Stimulated activated CD4-positive, alpha-beta T cell treated with anti-CD3 and anti-CD28 coated beads, Interleukin-1b, Interleukin-23, amount 100 ng/mL, for 24 hours (primary cell): ENCODE results near the gene ORC2.
"Not testable (repeated sequence)": the region's sequence is repeated elsewhere in the genome, so short reads cannot be mapped to it uniquely, and the experiment has no call there.

ENCODE experiments used
- DNase-seq, 4 experiments: peaks; one replicate each; pipeline ENCODE4 v3.0.0-alpha.2; 2020; ENCODE audit warnings: low read depth in 4 of 4, low spot score in 1 of 4

The ORC2 gene

DNA sequence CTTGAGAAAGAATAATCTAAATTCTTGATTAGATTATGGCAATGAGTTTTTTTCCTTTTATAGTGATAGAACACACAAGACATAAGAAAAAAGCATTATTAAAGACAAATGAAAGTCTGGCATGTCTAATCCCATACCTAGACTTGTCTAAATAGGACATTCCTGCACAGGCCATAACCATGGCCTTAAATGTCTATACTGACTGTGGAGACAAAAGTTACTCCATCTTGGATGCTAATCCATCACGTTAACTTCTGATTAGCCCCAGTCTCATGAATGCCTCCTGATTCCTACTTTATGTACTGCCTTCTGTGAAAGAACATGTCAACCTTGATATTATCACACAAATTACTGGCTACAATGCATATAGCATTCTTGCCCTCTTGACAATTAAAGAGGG, 23.6 kb downstream of the ORC2 start:
- DNase-seq, result no peak

DNA sequence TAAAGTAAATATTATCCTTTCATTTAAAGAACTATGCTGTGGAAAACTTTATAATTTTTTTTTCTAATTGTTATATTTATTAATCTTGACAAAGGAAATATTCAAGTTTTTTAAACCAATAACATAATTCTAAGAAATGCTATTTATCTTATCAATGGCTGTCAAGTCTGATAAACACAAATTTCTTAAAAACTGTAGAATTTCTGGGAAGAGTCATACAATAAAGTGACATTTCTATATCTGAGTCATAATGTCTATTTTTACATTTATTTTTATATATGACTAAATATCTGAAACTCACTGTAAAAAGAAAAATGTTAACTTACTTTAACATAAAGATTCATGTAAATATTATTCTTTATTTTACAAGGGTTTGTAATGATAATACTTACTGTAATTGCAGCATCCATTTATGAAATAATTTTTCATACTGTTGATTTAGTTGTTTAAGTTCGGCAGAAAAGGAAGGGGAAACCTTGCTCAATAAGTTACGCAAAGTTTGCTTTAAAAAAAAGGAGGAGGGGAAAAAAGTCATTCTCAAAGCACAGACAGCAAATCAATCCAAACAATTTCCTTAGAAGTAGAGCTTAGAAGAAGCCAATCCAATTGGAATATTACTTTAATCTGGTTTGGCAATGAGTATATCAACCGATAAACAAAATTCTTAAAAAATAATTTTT, 32.4 kb downstream of the ORC2 start:
- DNase-seq, result no peak

DNA sequence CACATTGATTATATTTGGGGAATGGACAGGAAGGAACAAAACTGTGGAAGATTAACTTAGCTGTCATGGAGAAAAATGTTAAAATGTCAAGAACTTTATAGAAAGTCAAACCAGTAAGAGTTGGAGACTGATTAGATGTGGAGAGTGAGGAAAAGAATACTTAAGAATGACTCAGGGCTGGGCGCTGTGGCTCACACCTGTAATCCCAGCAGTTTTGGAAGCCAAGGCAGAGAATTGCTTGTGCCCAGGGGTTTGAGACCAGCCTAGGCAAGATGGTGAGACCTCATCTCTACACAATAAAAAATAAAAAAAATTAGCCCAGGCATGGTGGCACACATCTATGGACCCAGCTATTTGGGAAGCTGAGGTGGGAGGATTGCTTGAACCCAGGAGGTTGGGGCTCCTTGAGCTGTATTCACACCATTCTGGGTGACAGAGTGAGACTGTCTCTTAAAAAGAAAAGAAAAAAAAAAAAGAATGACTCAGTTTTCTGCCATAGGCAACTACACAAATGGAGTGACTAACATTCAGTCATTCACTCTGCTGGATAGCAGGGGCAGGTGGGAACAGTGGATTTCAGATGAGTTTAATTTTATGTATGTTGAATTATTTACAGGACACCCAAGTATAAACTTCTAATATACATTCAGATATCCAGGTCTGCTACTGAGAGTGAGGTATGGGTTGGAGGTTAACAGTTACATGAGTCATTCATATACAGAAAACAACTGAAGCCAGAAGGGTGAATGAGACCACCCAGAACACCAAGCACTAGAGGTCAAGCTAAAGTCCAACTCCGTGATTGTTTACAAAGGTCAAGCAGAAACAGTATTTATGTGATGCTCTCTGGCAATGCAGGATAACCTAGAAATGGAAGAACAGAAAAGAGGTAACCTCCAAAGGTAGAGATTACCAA, 33.9 kb downstream of the ORC2 start:
- no peak for DNase-seq

DNA sequence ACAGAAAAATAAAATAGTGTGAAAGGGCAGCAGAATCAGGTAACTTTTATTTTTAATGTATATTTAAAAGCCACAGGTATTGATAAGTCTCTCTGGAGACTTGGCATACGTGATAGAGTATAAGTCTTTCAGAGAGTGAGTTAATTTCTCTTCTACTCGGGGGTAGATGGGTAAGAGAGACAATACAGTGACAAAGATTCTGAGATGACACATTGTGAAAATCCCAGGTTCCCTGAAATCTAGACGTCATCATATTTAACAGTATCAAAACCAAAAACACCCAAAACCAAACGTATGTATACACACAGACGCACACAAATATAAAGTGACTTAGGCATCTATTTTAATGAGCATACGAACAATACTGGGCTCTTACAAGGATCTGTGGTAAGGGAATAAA, 41.0 kb downstream of the ORC2 start:
- DNase-seq, result no peak

DNA sequence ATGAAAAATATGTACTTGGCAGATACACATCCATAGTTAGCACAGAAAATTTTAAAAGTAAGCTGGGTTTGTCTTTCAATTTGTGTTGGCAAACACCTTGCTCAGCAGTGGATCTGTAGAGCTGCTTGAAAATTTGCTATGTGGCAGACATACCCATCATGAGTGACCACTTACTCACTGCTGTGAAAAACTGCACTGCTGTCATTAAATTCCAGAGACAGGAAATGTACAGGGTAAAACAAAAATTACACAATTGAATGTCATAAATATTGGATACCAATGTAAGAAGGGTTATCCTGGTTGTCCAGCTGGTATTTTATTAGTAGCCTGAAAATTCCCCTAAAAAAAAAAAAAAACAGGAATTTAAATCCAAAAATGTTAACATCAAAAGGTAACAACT, 49.8 kb downstream of the ORC2 start:
- no peak for DNase-seq

DNA sequence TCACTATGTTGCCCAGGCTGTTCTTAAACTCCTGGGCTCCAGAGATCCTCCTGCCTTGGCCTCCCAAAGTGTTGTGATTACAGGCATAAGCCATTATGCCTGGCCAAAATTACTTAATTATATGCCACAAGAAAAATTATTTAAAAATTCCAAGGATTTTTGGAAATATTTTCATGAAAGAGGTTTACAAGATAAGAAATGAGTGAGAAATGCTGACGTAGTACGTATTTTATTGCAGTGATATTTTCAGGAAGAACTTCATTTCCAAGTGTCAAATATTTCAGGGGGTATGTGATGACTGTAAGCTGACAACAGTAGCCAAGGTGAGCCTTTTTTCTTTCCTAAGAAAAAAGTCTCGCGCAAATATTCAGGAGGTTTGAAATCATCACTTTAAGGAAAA, 53.5 kb downstream of the ORC2 start:
- DNase-seq, result no peak

DNA sequence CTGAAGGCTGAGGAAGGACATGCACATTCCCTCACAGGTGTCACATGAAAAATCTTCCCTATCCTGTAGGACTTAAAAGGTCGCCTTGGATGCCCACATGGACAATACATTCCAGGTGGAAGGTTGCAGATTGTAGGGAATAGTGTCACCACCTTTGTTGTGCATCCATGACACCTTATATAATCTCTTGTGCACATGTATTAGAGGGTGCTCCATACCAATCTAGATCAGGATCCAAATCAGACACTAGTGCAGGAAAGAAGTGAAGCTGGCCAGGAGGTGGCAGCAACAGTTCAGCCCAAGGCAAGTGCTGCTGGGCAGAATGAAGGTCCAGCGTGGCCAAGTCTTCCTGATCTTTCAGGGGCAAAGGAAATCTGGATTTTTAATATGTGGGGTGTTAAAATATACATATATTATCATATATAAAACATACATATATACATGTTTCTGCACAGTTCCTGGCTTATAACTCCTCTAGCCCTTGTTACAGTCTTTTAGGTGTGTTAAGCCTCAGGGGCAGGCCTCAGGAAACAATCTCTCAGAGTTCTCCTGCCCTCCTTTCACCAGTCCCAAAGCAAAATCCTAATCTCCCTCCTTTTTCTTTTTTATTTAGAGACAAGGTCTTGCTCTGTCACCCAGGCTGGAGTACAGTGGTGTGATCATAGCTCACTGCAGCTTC, 57.7 kb downstream of the ORC2 start:
- peak in 1 of 4 experiments; percentile 25 for DNase-seq

DNA sequence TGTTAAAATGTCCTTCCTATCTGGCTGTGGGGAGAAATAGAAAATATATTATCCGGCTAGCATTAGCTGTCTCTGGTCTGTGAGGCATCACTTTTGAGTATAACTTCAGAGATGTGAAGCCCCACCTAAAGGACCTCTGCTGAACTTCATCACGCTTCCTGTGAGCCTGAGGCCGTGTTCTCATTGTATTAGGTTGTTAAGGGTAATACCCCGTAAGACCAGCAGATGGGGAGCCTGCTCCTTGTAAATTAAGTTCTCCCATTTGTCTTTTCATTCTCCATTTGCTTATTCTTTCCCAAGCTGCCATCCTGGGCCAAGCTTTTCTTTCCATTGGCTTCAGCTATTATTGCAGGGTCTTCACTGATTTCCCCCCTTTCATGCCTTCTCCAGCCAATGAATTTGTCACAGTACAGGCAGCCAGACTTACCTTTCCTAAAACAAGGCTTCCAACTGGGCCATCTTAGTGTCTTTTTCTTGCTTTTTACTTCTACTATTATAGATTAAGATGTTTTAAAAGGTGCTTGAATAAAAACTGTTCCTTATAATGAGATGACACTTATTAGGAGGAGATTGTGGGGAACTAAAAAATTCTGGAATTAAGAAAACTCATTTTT, 61.9 kb downstream of the ORC2 start:
- DNase-seq, result peak; percentile 13 to 50 (median 38)

DNA sequence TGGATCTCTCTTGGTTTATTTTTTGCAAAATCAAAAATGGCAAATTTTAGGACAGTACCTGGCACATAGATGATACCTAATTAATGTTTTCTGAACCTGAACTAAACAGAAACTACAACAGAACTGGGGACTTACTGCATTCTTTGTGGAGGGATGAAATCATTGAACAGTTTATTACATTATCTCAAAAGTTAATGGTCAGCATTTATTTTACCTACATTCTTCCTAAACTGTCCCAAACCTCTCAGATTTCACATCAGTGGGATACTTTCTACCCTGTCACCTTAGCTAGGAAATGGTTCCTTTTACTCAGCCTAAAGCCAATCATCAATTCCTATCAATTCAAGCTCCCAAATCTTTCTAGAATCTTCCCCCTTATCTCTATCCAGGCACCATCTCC, 64.0 kb downstream of the ORC2 start:
- no peak for DNase-seq

DNA sequence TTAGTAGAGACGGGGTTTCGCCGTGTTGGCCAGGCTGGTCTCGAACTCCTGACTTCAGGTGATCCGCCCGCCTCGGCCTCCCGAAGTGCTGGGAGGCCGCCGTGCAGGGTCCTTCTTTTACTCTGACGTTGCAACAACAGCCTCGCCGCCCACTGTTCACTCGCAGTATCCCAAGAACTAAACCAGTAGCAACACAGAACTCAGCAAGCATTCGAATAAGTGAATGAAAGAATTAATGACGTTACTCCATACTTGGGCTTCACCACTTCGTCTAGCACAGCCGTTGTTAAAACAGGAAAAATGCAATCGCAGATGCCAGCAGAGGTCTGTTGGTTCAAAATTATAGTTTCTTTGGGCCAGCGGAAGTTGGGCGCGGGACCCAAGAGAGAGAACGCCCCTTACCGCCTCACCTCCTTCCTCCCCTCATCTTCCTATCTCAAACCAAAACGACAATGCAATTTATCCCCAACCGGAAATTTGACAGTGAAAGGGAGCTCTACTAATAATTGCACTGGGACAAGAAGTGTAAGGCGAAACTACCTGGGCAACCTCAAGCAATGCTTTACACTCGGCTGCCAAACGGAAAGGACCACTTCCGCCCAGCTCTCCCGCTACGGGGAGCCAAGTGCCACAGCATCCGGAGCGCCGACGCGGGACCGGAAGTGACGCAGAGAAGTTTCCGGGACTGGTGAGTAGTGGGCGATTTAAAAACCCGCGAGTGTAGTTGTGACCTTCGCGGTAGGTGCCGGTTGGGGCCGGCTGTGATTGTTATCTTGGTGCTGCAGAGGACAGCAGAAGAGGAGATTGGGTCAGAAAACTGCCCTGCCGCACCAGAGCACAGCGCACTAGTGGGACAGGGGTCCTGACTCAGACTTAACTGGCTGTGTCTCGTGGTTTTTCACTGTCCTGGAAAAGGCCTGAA, 74.5 kb downstream of the ORC2 start, which contains the start of the genes NIF3L1 and PPIL3:
Gene NIF3L1, plus strand, starts transcription at position 668 of the 922 bp plus-strand sequence. CDS start 2,573 bp downstream, outside the sequence.
Gene PPIL3, minus strand, starts transcription at position 374 of the 922 bp plus-strand sequence. CDS start 1,462 bp downstream, outside the sequence.
- peak; percentile 92 to 97 (median 96) for DNase-seq

DNA sequence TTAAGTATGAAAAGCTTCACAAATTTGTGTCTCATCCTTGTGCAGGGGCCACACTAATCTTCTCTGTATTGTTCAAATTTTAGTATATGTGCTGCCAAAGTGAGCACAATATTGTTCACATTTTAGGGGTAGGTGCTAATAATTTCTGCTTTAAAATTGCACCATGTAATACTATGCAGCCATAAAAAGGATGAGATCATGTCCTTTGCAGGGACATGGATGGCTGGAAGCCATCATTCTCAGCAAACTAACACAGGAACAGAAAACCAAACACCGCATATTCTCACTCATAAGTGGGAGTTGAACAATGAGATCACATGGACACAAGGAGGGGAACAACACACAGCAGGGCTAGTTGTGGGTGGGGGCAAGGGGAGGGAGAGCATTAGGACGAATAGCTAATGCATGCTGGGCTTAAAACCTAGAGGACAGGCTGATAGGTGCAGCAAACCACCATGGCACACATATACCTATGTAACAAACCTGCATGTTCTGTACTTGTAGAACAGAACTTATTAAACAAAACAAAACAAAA, 81.7 kb downstream of the ORC2 start:
- not testable (repeated sequence) for DNase-seq

DNA sequence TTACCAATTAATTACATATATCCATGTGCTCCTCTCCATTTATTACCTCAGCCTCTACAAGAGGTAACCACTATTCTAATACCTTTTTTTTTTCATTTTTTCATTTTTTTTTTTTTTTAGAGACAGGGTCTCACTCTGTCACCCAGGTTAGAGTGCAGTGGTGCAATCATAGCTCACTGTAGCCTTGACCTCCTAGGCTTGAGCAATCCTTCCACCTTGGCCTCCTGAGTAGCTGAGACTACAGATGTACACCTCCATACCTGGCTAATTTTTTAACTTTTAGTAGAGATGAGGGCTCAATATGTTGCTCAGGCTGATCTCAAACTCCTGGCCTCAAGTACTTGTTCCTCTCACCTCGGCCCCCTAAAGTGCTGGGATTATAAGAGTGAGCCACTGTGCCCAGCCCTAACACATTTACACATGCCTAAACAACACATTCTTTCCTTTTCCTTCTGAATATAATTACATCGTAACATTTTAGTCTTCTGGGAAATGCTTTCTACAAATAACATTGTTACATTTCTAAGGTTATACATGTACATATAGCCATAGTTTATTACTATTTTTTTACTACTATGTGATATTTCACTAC, 85.1 kb downstream of the ORC2 start:
- DNase-seq, result no peak

DNA sequence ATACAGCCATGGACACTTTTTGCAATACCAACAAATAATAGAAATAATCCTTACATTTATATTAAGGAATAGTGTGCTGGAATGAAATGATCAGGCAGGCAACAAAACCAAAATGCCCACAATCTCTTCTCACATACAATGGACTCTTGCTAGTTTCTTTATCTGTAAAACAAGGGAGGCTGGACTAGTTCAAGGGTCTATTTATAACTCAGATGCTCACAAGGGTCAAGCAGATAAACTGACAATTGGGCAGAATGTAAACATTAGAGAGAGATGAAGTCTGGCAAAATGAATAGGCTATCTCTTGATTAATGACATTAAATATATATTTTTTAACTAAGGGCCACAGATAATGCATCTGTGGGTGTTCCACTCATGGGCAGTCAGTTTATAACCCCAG, 86.0 kb downstream of the ORC2 start:
- no peak for DNase-seq

DNA sequence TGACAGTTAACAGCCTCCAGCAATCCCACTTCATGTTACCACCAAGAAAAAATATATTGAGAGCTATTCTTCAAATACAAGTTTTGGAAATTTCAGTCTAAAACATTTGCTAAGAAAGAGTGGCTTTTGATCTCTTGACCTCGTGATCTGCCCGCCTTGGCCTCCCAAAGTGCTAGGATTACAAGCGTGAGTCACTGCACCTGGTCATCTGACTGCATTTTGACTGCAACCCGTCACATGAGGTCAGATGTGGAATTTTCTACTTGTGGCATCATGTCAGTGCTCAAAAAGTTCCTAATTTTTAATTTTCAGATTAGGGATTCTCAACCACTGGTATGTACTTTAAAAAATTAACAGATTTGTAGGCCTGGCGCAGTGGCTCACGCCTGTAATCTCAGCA, 89.9 kb downstream of the ORC2 start:
- no peak for DNase-seq

DNA sequence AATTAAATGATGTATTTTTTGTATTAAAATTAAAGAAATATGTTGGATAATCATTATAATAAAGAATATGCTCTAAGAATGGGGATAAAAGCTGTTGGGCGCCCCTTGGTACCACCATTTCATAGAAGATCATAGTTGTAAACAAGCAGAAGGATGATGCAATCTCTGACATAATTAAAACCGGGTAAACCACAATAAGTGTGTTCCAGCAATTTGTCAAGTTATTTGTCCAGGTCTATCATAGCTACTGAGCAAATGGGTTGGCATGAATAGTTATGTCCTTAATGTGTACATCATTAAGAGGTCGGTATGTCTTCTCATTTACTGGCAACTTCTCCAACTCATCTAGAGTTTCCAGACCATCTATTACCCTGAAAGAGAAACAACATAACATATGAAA, 92.3 kb downstream of the ORC2 start:
- DNase-seq, result no peak

DNA sequence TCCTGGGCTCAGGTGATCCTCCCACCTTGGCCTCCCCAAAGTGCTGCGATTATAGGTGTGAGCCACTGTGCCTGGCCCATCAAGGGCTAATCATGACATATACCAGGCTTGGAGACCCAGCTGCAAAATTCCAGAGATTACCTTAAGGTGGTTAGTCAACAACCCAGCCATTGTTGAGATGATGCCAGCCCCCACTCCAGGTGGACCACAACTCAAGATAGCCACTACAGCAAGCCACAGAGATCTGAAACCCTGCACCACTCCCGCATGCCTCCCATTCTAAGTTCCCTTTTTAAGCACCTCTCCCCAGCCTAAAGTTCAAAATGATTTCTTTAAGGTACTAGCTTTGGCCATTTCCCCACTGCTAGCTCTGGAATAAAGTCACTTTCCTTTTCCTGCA, 94.4 kb downstream of the ORC2 start:
- no peak for DNase-seq

DNA sequence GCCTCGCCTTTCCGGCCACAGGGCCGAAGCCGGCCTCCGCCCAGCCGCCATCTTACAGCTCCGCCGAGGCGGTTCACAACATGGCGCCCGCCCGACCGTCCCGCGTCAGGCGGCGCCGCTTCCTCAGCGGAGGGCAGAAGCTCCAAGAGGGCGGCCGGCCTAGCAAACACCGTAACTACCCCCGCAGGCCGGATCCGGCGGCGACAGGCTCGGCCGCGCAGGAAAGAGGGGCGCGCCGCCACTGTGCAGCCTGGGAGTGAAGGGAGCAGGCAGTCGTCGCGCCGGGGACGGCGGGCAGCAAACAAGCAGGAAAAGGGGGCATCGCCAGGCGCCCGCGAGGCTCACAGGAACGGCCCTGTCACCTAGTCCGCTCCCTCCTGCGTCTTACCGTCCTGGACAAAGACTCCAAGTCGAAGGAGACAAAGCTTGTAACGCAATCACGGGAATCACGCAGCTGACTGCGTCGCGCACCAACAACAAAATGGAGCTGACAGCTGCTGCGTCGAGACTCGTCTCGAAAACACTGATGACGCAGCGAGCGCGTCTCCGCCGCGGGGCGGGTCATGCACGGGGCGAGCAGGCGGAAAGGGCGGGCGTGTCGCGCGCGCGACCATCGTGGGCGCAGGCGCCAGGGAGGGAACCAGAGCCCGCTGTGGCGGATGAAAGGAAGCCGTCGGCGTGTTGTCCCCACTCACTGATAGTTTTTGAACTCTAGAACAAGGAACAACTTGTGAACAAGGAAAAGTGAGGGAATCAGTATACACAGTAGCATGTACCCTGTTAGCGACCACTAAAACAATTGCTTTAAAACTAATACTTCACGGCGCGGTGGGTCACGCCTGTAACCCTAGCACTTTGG, 99.1 kb downstream of the ORC2 start, which contains the start of gene CLK1:
Gene CLK1, minus strand, starts transcription at position 483 of the 859 bp plus-strand sequence. CDS start 2,796 bp downstream, outside the sequence.
- DNase-seq, result peak; percentile 92 to 96 (median 95)

DNA sequence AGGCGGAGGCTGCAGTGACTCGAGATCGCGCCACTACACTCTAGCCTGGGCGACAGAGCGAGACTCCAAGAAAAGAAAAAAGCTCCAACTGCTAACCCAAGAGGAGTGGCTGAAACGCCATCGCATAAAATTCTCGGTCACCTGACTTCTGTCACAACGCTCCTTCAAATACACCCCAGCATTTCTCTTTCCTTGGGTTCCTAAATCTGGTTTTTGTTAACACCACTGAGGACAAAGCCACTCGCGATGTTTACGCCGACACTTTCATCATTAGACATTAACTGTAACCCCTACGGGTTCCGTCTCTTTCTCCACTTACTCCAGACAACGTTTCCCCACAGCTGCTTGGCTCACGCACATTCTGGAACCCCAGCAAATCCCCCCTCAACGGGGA, 99.7 kb downstream of the ORC2 start:
- DNase-seq, result no peak
